Stimulated activated CD4-positive, alpha-beta T cell treated with anti-CD3 and anti-CD28 coated beads, TNF-alpha, amount 100 ng/mL, for 48 hours (primary cell): ENCODE measurements around the gene SHKBP1.

Experiments used
- DNase-seq, 3 donors: peaks; one replicate each; pipeline ENCODE4 v3.0.0-alpha.2; 2020; ENCODE audit warnings: low read depth in 3 of 3

The SHKBP1 gene

GRCh38 chr19:40638327-40638726 is 61.7 kb downstream of the SHKBP1 start:
- no peak for DNase-seq

GRCh38 chr19:40639638-40639982 is 62.9 kb downstream of the SHKBP1 start:
- DNase-seq: no peak

- DNase-seq: no peak
Observed at GRCh38 chr19:40640744-40641143, 64.1 kb downstream of the SHKBP1 start.
